IPS-15b (cell line): ENCODE data around the gene RIPK4.

ENCODE experiments used
- H3K27me3 ChIP-seq: one replicate; pipeline ENCODE4 v1.6.1; 2013; ENCODE audit warnings: low read length; ENCODE audit not compliant: control insufficient read depth, insufficient read depth
- H3K36me3 ChIP-seq: one replicate; pipeline ENCODE4 v1.6.1; 2013; ENCODE audit warnings: low read length; ENCODE audit not compliant: control insufficient read depth, insufficient read depth
- H3K4me1 ChIP-seq: one replicate; pipeline ENCODE4 v1.6.1; 2013; ENCODE audit warnings: mild to moderate bottlenecking, low read length; ENCODE audit not compliant: control insufficient read depth, insufficient read depth
- H3K4me3 ChIP-seq: one replicate; pipeline ENCODE4 v1.5.1; 2013; ENCODE audit warnings: low read depth, low read length
- H3K9ac ChIP-seq: one replicate; pipeline ENCODE4 v1.6.1; 2013; ENCODE audit warnings: low read depth, mild to moderate bottlenecking, low read length
- H3K9me3 ChIP-seq: one replicate; pipeline ENCODE4 v1.6.1; 2013; ENCODE audit warnings: mild to moderate bottlenecking, low read length; ENCODE audit not compliant: control insufficient read depth, insufficient read depth

Gene RIPK4

GRCh38 chr21:41766883-41767605 is at the start of gene RIPK4:
Gene RIPK4, minus strand, starts transcription at chr21:41767052. Its CDS starts 11 bp downstream, at chr21:41767041.
- Histone ChIP-seq H3K36me3 (no peaks in the 10 kb centered on the region), H3K4me1 (peaks cover 28% of the 10 kb centered on the region), H3K4me3 (peak within 1 kb of the TSS; percentile 58), H3K27me3 (peaks cover 87% of the 10 kb centered on the region), H3K9me3 (no peaks in the 10 kb centered on the region), H3K9ac (peak within 1 kb of the TSS; percentile 54)

GRCh38 chr21:41815652-41816582 is 49.1 kb upstream of the RIPK4 start:
- H3K9me3 ChIP-seq, result no peaks in the 10 kb centered on the region
- no peak overlapping the region for H3K9ac ChIP-seq
- no peaks in the 10 kb centered on the region for H3K27me3 ChIP-seq
- peaks cover 14% of the 10 kb centered on the region for H3K36me3 ChIP-seq
- H3K4me1 ChIP-seq, result no peaks in the 10 kb centered on the region
- no peak overlapping the region for H3K4me3 ChIP-seq

GRCh38 chr21:41813226-41813625 is 46.4 kb upstream of the RIPK4 start:
- Histone ChIP-seq H3K4me1 (no peaks in the 10 kb centered on the region), H3K9ac (no peak overlapping the region), H3K9me3 (no peaks in the 10 kb centered on the region), H3K36me3 (peaks cover 17% of the 10 kb centered on the region), H3K4me3 (no peak overlapping the region), H3K27me3 (no peaks in the 10 kb centered on the region)

GRCh38 chr21:41812679-41813078 is 45.8 kb upstream of the RIPK4 start:
- no peaks in the 10 kb centered on the region for H3K4me1 ChIP-seq
- peaks cover 17% of the 10 kb centered on the region for H3K36me3 ChIP-seq
- H3K4me3 ChIP-seq, result no peak overlapping the region
- H3K27me3 ChIP-seq, result no peaks in the 10 kb centered on the region
- no peak overlapping the region for H3K9ac ChIP-seq
- H3K9me3 ChIP-seq, result no peaks in the 10 kb centered on the region

GRCh38 chr21:41810597-41810932 is 43.7 kb upstream of the RIPK4 start:
- Histone ChIP-seq H3K27me3 (no peaks in the 10 kb centered on the region), H3K4me3 (no peak overlapping the region), H3K9me3 (no peaks in the 10 kb centered on the region), H3K9ac (no peak overlapping the region), H3K36me3 (peaks cover 16% of the 10 kb centered on the region), H3K4me1 (no peaks in the 10 kb centered on the region)

GRCh38 chr21:41809891-41810596 is 43.2 kb upstream of the RIPK4 start:
- Histone ChIP-seq H3K9me3 (no peaks in the 10 kb centered on the region), H3K27me3 (no peaks in the 10 kb centered on the region), H3K36me3 (peaks cover 10% of the 10 kb centered on the region), H3K9ac (no peak overlapping the region), H3K4me1 (no peaks in the 10 kb centered on the region), H3K4me3 (no peak overlapping the region)

GRCh38 chr21:41808846-41809245 is 42.0 kb upstream of the RIPK4 start:
- peaks cover 9% of the 10 kb centered on the region for H3K36me3 ChIP-seq

GRCh38 chr21:41808094-41808493 is 41.2 kb upstream of the RIPK4 start:
- Histone ChIP-seq H3K27me3 (no peaks in the 10 kb centered on the region), H3K4me1 (no peaks in the 10 kb centered on the region), H3K4me3 (no peak overlapping the region), H3K9ac (no peak overlapping the region), H3K9me3 (no peaks in the 10 kb centered on the region), H3K36me3 (peaks cover 9% of the 10 kb centered on the region)

More at GRCh38 chr21:41808846-41809245, 42.0 kb upstream of the RIPK4 start:
- no peak overlapping the region for H3K9ac ChIP-seq
- H3K9me3 ChIP-seq, result no peaks in the 10 kb centered on the region
- H3K4me1 ChIP-seq, result no peaks in the 10 kb centered on the region
- no peak overlapping the region for H3K4me3 ChIP-seq
- no peaks in the 10 kb centered on the region for H3K27me3 ChIP-seq

- no peak overlapping the region for H3K9ac ChIP-seq
- no peaks in the 10 kb centered on the region for H3K4me1 ChIP-seq
- H3K9me3 ChIP-seq, result no peaks in the 10 kb centered on the region
- no peak overlapping the region for H3K4me3 ChIP-seq
- H3K36me3 ChIP-seq, result peaks cover 12% of the 10 kb centered on the region
- H3K27me3 ChIP-seq, result no peaks in the 10 kb centered on the region
These were observed 39.9 kb upstream of the RIPK4 start for GRCh38 chr21:41806773-41807172.

GRCh38 chr21:41805643-41806042 is 38.8 kb upstream of the RIPK4 start:
- Histone ChIP-seq H3K9me3 (no peaks in the 10 kb centered on the region), H3K36me3 (peaks cover 17% of the 10 kb centered on the region), H3K9ac (no peak overlapping the region), H3K4me1 (no peaks in the 10 kb centered on the region), H3K27me3 (no peaks in the 10 kb centered on the region), H3K4me3 (no peak overlapping the region)

- Histone ChIP-seq H3K4me1 (no peaks in the 10 kb centered on the region), H3K9me3 (no peaks in the 10 kb centered on the region), H3K4me3 (no peak overlapping the region), H3K9ac (no peak overlapping the region), H3K36me3 (peaks cover 16% of the 10 kb centered on the region), H3K27me3 (no peaks in the 10 kb centered on the region)
These were observed 38.2 kb upstream of the RIPK4 start for GRCh38 chr21:41805038-41805437.
